HCT116 (cell line): ENCODE results near the gene OFD1. TPM values are rescaled to one million over a fixed set of nuclear protein-coding genes. Genes with fewer than 3 reads are reported as not detected.

Experiments
- ATAC-seq: fragments of 200-7000 bp; cut with Tn5 transposase; 2 replicates; pipeline ENCODE4 v1.9.1; 2020; ENCODE audit warnings: mild to moderate bottlenecking, moderate library complexity
- BruUV-seq: library from RNA; stranded (reverse); fragments of 400-500 nt; replicated peaks from 2 replicates; lab custom pipeline; 2021; lab: Mats Ljungman, UMichigan
- CTCF ChIA-PET: fragments of 300-600 bp; sonication (Branson Sonifier 250); formaldehyde crosslinking; loops from one replicate; lab custom pipeline; 2021; ENCODE audit warnings: antibody characterized with exemption; lab: Charles Lee
- POLR2A ChIA-PET: fragments of 300-600, 350-600 bp; sonication (Branson Sonifier 250); formaldehyde crosslinking; loops from one replicate; lab custom pipeline; 2021; ENCODE audit warnings: antibody characterized with exemption; lab: Charles Lee
- RAD21 ChIA-PET, 2 experiments: fragments of 300-600 bp; sonication (Branson Sonifier 250); formaldehyde crosslinking; loops; one replicate each; lab custom pipeline; 2023; ENCODE audit warnings: low total read pairs in 2 of 2; ENCODE audit not compliant: uncharacterized antibody in 2 of 2, unreplicated experiment in 2 of 2, low non-redundant PET in 1 of 2; lab: Charles Lee
- DNase-seq: peaks from one replicate; pipeline ENCODE4 v3.0.0-alpha.2; 2010; ENCODE audit warnings: low read depth, low spot score
- H2AFZ ChIP-seq: fragments of 200-600 bp; shearing (Covaris generic), sonication (generic); 2 replicates; pipeline ENCODE4 v1.6.1; 2017; ENCODE audit warnings: low read depth, mixed run types, mixed read lengths, antibody characterized with exemption, low read length; ENCODE audit not compliant: poor library complexity, severe bottlenecking
- H3K27ac ChIP-seq: 2 replicates; pipeline ENCODE4 v1.5.1; 2012; ENCODE audit warnings: low read depth, low read length
- H3K27me3 ChIP-seq: fragments of 200-600 bp; sonication (generic); 2 replicates; pipeline ENCODE4 v1.6.1; 2016; ENCODE audit warnings: mixed run types, low read length, mixed read lengths; ENCODE audit not compliant: insufficient read depth
- H3K36me3 ChIP-seq, 2 experiments: fragments of 200-500 bp in 1 of 2; fragments of 200-600 bp in 1 of 2; sonication (Bioruptor generic) in 1 of 2; sonication (generic) in 1 of 2; 2 replicates each; pipeline versions ENCODE4 v1.5.1 to v1.6.1; 2014 to 2016; ENCODE audit warnings: low read length in 2 of 2, inconsistent platforms in 1 of 2, mixed read lengths in 1 of 2, mixed run types in 1 of 2; ENCODE audit not compliant: insufficient read depth in 2 of 2, control insufficient read depth in 1 of 2
- H3K4me1 ChIP-seq, 2 experiments: fragments of 200-600 bp in 1 of 2; sonication (generic) in 1 of 2; 2 replicates each; pipeline versions ENCODE4 v1.5.1 to v1.6.1; 2012 to 2017; ENCODE audit warnings: low read length in 2 of 2, inconsistent platforms in 1 of 2, mild to moderate bottlenecking in 1 of 2, mixed read lengths in 1 of 2, mixed run types in 1 of 2, moderate library complexity in 1 of 2; ENCODE audit not compliant: insufficient read depth in 2 of 2, control insufficient read depth in 1 of 2
- H3K4me2 ChIP-seq: fragments of 200-600 bp; sonication (generic); 2 replicates; pipeline ENCODE4 v1.6.1; 2017; ENCODE audit warnings: mixed run types, low read length, mixed read lengths
- H3K4me3 ChIP-seq, 2 experiments: fragments of 200-600 bp in 1 of 2; sonication (generic) in 1 of 2; replicated peaks in 1 of 2; 2 replicates each; pipeline ENCODE4 v1.5.1; 2011 to 2016; ENCODE audit warnings: low read length in 2 of 2, control low read depth in 1 of 2, low read depth in 1 of 2, mild to moderate bottlenecking in 1 of 2, mixed read lengths in 1 of 2, mixed run types in 1 of 2
- H3K79me2 ChIP-seq: fragments of 200-600 bp; sonication (generic); 2 replicates; pipeline ENCODE4 v1.6.1; 2017; ENCODE audit warnings: mild to moderate bottlenecking, mixed run types, low read length, moderate library complexity, mixed read lengths; ENCODE audit not compliant: insufficient read depth
- H3K9ac ChIP-seq: fragments of 200-600 bp; sonication (generic); 2 replicates; pipeline ENCODE4 v1.6.1; 2016; ENCODE audit warnings: low read length, mixed read lengths
- H3K9me2 ChIP-seq: fragments of 200-600 bp; sonication (generic), shearing (Covaris generic); 2 replicates; pipeline ENCODE4 v1.6.1; 2017; ENCODE audit warnings: mixed run types, mild to moderate bottlenecking, moderate library complexity; ENCODE audit not compliant: insufficient read depth
- H3K9me3 ChIP-seq, 2 experiments: fragments of 200-500 bp in 1 of 2; fragments of 200-600 bp in 1 of 2; sonication (Bioruptor generic) in 1 of 2; sonication (generic) in 1 of 2; 2 replicates each; pipeline ENCODE4 v1.6.1; 2014 to 2017; ENCODE audit warnings: low read length in 2 of 2, mixed read lengths in 2 of 2, inconsistent platforms in 1 of 2, low read depth in 1 of 2, mild to moderate bottlenecking in 1 of 2, mixed run types in 1 of 2, moderate library complexity in 1 of 2; ENCODE audit not compliant: control insufficient read depth in 1 of 2, insufficient read depth in 1 of 2
- H4K20me1 ChIP-seq: fragments of 200-600 bp; sonication (generic), shearing (Covaris generic); 2 replicates; pipeline ENCODE4 v1.6.1; 2017; ENCODE audit warnings: mixed run types, mild to moderate bottlenecking, moderate library complexity; ENCODE audit not compliant: insufficient read depth
- CBX3 ChIP-seq: IDR thresholded peaks from 2 replicates; pipeline ENCODE4 v1.6.1; 2012; ENCODE audit warnings: low read depth
- CEBPB ChIP-seq: IDR thresholded peaks from 2 replicates; pipeline ENCODE4 v1.6.1; 2012; ENCODE audit warnings: low read depth
- ELF1 ChIP-seq: IDR thresholded peaks from 2 replicates; pipeline ENCODE4 v1.6.1; 2012; ENCODE audit warnings: low read depth, borderline replicate concordance
- FOSL1 ChIP-seq: IDR thresholded peaks from 2 replicates; pipeline ENCODE4 v1.6.1; 2012; ENCODE audit warnings: low read depth
- POLR2A ChIP-seq: IDR thresholded peaks from 2 replicates; pipeline ENCODE4 v1.7.0; 2011; ENCODE audit warnings: borderline replicate concordance; ENCODE audit not compliant: insufficient read depth, insufficient read length; ENCODE audit errors: extremely low read depth
- TCF7L2 ChIP-seq: IDR thresholded peaks from 2 replicates; pipeline ENCODE4 v1.7.0; 2011; ENCODE audit warnings: borderline replicate concordance, inconsistent platforms; ENCODE audit not compliant: insufficient read depth, insufficient read length; ENCODE audit errors: extremely low read depth
- ZNF274 ChIP-seq: fragments of 200-500 bp; sonication (Bioruptor generic); IDR thresholded peaks from 2 replicates; pipeline ENCODE4 v1.6.1; 2014; ENCODE audit warnings: mild to moderate bottlenecking, low read depth, low read length, inconsistent platforms
- intact Hi-C: fragments of 100-400 bp; cut with micrococcal nuclease; formaldehyde crosslinking; loops from 2 replicates; pipeline ENCODE4 v1.10.0; 2022
- total RNA-seq: library from RNA; stranded (reverse); gene quantifications from one replicate; pipeline ENCODE4 v1.2.1, GENCODE V29; 2021; ENCODE audit not compliant: unreplicated experiment
- TF ChIP-seq, protein P1 (sequence below): IDR thresholded peaks from 2 replicates; pipeline ENCODE4 v1.6.1; 2011; ENCODE audit warnings: mild to moderate bottlenecking, low read length, moderate library complexity; ENCODE audit not compliant: insufficient replicate concordance; ENCODE audit errors: extremely low read depth

Gene OFD1
- total RNA-seq, 1 experiment from 2014 or later, result 18.0 TPM

- TF ChIP-seq, protein P1, sequence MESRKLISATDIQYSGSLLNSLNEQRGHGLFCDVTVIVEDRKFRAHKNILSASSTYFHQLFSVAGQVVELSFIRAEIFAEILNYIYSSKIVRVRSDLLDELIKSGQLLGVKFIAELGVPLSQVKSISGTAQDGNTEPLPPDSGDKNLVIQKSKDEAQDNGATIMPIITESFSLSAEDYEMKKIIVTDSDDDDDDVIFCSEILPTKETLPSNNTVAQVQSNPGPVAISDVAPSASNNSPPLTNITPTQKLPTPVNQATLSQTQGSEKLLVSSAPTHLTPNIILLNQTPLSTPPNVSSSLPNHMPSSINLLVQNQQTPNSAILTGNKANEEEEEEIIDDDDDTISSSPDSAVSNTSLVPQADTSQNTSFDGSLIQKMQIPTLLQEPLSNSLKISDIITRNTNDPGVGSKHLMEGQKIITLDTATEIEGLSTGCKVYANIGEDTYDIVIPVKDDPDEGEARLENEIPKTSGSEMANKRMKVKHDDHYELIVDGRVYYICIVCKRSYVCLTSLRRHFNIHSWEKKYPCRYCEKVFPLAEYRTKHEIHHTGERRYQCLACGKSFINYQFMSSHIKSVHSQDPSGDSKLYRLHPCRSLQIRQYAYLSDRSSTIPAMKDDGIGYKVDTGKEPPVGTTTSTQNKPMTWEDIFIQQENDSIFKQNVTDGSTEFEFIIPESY, result no peak
- no peak for TF ChIP-seq TCF7L2
- TF ChIP-seq, all 23 proteins: peak for 3
These were observed 42.6 kb upstream of the OFD1 start (continued) for GRCh38 chrX:13691841-13692371.

DNA sequence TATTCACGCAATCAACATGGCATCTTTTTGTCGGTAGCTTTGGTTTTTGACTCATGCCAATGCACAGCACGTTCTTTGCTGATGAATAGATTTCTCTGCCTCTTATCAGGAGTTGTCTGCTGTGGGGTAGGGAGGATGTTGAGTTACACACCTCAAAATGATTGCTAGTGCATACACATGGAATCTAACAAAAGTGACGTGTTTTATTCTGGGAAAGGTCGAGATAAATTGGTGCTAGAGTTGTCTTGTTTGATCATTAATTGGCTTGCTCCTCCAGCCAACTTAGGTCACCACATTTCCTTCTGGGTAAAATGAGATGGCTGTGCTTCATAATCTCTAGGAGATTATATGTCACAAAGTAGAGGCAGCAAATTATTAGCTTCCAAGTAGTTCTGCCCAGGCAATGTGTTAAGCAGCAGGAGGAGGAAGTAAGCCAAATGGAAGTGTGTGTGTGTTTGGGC lies 41.7 kb upstream of the OFD1 start:
- no peaks in the 10 kb centered on the region for H3K36me3 ChIP-seq
- no peaks in the 10 kb centered on the region for H3K9me2 ChIP-seq
- no peaks in the 10 kb centered on the region for H3K9me3 ChIP-seq
- H2AFZ ChIP-seq, result no peak overlapping the region
- H4K20me1 ChIP-seq, result 0 out of 2 replicates have a peak, but pooled peaks cover 4% of the 10 kb centered on the region
- H3K27ac ChIP-seq, result peak overlapping the region; percentile 73
- intact Hi-C loops, result loop anchor here (5.0 kb wide), 1 partner anchor 40 kb away; the partner anchor contains the start of genes OFD1 and TRAPPC2
- peak; percentile 46 for ATAC-seq
- CTCF ChIA-PET, result interaction anchor here (1.7 kb wide), 1 partner anchor 186 kb away, joined by 5 read pairs; no protein-coding TSS in a partner anchor
- H3K9ac ChIP-seq, result peak overlapping the region; percentile 34
- 0 out of 2 replicates have a peak, but pooled peaks have one; percentile 28 for TF ChIP-seq CBX3
- TF ChIP-seq POLR2A, result no peak
- no peak for TF ChIP-seq ZNF274
- no peak for TF ChIP-seq ELF1
- TF ChIP-seq CEBPB, result no peak
- TF ChIP-seq FOSL1, result no peak
- no TSS peak for BruUV-seq
- RAD21 ChIA-PET, result no interaction called here
- H3K79me2 ChIP-seq, result peaks cover 85% of the 10 kb centered on the region
- peaks cover 40 to 56% of the 10 kb centered on the region in 2 experiments for H3K4me1 ChIP-seq
- H3K4me2 ChIP-seq, result peak overlapping the region; percentile 87
- no peaks in the 10 kb centered on the region for H3K27me3 ChIP-seq
- peak; percentile 31 for DNase-seq
- H3K4me3 ChIP-seq, result peak overlapping the region in 1 of 2 experiments; percentile 31; a peak in 2 of 4 replicates
- POLR2A ChIA-PET, result no interaction called here
